KOPT-K1 (cell line): Measurements from ENCODE around the gene ARHGEF17.

Experiments used
- H3K27ac ChIP-seq: fragments of 200-600 bp; sonication (generic); 2 replicates; pipeline ENCODE4 v1.5.1; 2016; ENCODE audit warnings: antibody characterized with exemption, mild to moderate bottlenecking, low read depth, low read length; ENCODE audit not compliant: poor library complexity, severe bottlenecking
- H3K36me3 ChIP-seq: fragments of 200-600 bp; sonication (generic); 2 replicates; pipeline ENCODE4 v1.5.1; 2017; ENCODE audit warnings: antibody characterized with exemption, mild to moderate bottlenecking, low read length, moderate library complexity; ENCODE audit not compliant: insufficient read depth
- H3K9me3 ChIP-seq: fragments of 200-600 bp; sonication (generic); 2 replicates; pipeline ENCODE4 v1.5.1; 2017; ENCODE audit warnings: antibody characterized with exemption, low read length, mild to moderate bottlenecking; ENCODE audit not compliant: insufficient read depth, poor library complexity, severe bottlenecking

ARHGEF17 gene

GRCh38 chr11:73359341-73359740, 51.3 kb downstream of the ARHGEF17 start:
- Histone ChIP-seq H3K27ac (no peak overlapping the region), H3K36me3 (no peaks in the 10 kb centered on the region), H3K9me3 (no peaks in the 10 kb centered on the region)

GRCh38 chr11:73359930-73360742, 52.1 kb downstream of the ARHGEF17 start:
- Histone ChIP-seq H3K36me3 (no peaks in the 10 kb centered on the region), H3K27ac (no peak overlapping the region), H3K9me3 (no peaks in the 10 kb centered on the region)

- H3K36me3 ChIP-seq, result no peaks in the 10 kb centered on the region
These were observed 52.8 kb downstream of the ARHGEF17 start for GRCh38 chr11:73360743-73361369.

GRCh38 chr11:73361953-73362776, 54.1 kb downstream of the ARHGEF17 start:
- Histone ChIP-seq H3K36me3 (no peaks in the 10 kb centered on the region), H3K27ac (no peak overlapping the region), H3K9me3 (no peaks in the 10 kb centered on the region)

More at GRCh38 chr11:73360743-73361369, 52.8 kb downstream of the ARHGEF17 start:
- Histone ChIP-seq H3K27ac (no peak overlapping the region), H3K9me3 (no peaks in the 10 kb centered on the region)

GRCh38 chr11:73363147-73363546, 55.1 kb downstream of the ARHGEF17 start:
- no peak overlapping the region for H3K27ac ChIP-seq
- no peaks in the 10 kb centered on the region for H3K36me3 ChIP-seq
- H3K9me3 ChIP-seq, result no peaks in the 10 kb centered on the region

- Histone ChIP-seq H3K27ac (no peak overlapping the region), H3K36me3 (no peaks in the 10 kb centered on the region), H3K9me3 (no peaks in the 10 kb centered on the region)
These were observed 57.5 kb downstream of the ARHGEF17 start for GRCh38 chr11:73365352-73366264.

GRCh38 chr11:73366265-73366610, 58.2 kb downstream of the ARHGEF17 start:
- Histone ChIP-seq H3K27ac (peak overlapping the region; percentile 24), H3K9me3 (no peaks in the 10 kb centered on the region), H3K36me3 (no peaks in the 10 kb centered on the region)

- Histone ChIP-seq H3K9me3 (no peaks in the 10 kb centered on the region), H3K27ac (no peak overlapping the region), H3K36me3 (no peaks in the 10 kb centered on the region)
These were observed 58.9 kb downstream of the ARHGEF17 start for GRCh38 chr11:73366953-73367352.

- Histone ChIP-seq H3K36me3 (no peaks in the 10 kb centered on the region), H3K9me3 (no peaks in the 10 kb centered on the region), H3K27ac (no peak overlapping the region)
These were observed 59.5 kb downstream of the ARHGEF17 start for GRCh38 chr11:73367482-73368024.

GRCh38 chr11:73372375-73372993, 64.4 kb downstream of the ARHGEF17 start:
- H3K9me3 ChIP-seq, result no peaks in the 10 kb centered on the region
- no peaks in the 10 kb centered on the region for H3K36me3 ChIP-seq

GRCh38 chr11:73374151-73374550, 66.1 kb downstream of the ARHGEF17 start:
- no peak overlapping the region for H3K27ac ChIP-seq
- H3K9me3 ChIP-seq, result no peaks in the 10 kb centered on the region
- H3K36me3 ChIP-seq, result no peaks in the 10 kb centered on the region; the same call in 1 of the 2 replicates

More at GRCh38 chr11:73372375-73372993, 64.4 kb downstream of the ARHGEF17 start:
- no peak overlapping the region for H3K27ac ChIP-seq

- H3K27ac ChIP-seq, result peak overlapping the region; percentile 77
- H3K9me3 ChIP-seq, result no peaks in the 10 kb centered on the region
These were observed 67.7 kb downstream of the ARHGEF17 start for GRCh38 chr11:73375830-73376159.

GRCh38 chr11:73376160-73376802, 68.2 kb downstream of the ARHGEF17 start, which contains the start of gene RELT:
Gene RELT (plus strand): TSS chr11:73376399. CDS start chr11:73389137, 12,738 bp downstream.
- Histone ChIP-seq H3K27ac (peak within 1 kb of the TSS; percentile 77), H3K9me3 (no peaks in the 10 kb centered on the region), H3K36me3 (no peaks in the 10 kb centered on the region; the same call in 1 of the 2 replicates)

More at GRCh38 chr11:73375830-73376159, 67.7 kb downstream of the ARHGEF17 start:
- H3K36me3 ChIP-seq, result no peaks in the 10 kb centered on the region; the same call in 1 of the 2 replicates
